Stimulated activated CD8-positive, alpha-beta memory T cell treated with anti-CD3 and anti-CD28 coated beads, Interleukin-15, amount 100 ng/mL, for 1 hour (primary cell): ENCODE results near the gene CDH12.
"Not testable (repeated sequence)": the region's sequence is repeated elsewhere in the genome, so short reads cannot be mapped to it uniquely, and the experiment has no call there.

Experiments
- DNase-seq: peaks from one replicate; pipeline ENCODE4 v3.0.0-alpha.2; 2020; ENCODE audit warnings: low read depth

Gene CDH12

DNA sequence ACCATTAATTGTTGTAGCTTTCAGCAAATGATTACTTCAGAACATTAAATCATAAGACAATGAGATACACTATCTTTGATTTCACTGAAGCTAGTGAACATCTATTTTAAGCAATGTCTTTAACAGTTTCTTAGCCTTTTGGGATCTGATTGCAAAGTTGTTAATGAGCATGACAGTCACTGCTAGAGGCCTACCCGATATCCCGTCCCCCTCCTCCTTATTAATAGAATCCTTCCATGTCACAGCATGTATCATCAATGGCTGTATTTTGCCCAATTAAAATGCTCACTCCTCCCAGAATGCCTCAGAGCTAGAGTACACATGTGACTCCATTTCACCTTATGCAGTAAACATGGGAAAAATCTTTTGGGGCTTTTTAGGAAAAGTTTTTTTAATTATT lies 852.0 kb downstream of the CDH12 start:
- DNase-seq, result not testable (repeated sequence)

GRCh38 chr5:21985799-21986198 lies 867.3 kb downstream of the CDH12 start:
- DNase-seq, result not testable (repeated sequence)

DNA sequence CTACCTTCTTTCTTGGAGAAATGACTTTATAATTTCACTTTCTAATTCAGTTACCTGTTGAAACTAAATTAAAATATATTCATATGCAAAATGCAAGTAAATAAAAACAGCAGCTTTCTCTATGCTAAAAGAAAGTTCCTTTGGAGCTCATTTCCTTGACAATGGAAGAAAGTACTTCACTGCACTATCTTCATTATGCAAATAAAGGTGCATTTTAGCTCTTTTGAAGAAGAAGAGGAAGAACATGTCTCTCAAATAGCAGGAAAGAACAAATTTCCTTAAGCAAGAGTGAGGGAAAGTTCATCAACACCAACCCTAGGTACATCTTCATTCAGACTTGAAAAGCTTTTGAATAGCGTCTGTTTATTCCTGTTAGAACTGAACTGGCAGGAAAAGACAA lies 901.6 kb downstream of the CDH12 start:
- not testable (repeated sequence) for DNase-seq

DNA sequence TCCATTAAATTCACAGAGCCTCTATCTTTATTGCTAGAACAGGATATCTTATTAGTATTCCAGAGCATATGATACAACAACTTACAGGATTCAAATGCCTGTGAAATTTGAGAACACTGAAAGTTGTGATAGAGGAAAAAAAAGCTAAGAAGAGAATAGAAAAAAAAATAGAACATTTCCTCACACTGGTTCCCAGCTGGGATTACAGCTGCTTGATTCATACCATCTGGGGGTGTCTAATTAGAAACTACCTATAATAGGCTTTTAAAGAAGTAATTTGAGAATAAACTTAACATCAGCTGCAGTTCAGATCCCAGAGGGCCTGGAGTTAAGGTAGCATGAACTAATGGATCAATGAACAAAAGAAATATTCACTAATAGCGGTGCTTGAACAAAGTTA lies 922.0 kb downstream of the CDH12 start:
- DNase-seq, result no peak

DNA sequence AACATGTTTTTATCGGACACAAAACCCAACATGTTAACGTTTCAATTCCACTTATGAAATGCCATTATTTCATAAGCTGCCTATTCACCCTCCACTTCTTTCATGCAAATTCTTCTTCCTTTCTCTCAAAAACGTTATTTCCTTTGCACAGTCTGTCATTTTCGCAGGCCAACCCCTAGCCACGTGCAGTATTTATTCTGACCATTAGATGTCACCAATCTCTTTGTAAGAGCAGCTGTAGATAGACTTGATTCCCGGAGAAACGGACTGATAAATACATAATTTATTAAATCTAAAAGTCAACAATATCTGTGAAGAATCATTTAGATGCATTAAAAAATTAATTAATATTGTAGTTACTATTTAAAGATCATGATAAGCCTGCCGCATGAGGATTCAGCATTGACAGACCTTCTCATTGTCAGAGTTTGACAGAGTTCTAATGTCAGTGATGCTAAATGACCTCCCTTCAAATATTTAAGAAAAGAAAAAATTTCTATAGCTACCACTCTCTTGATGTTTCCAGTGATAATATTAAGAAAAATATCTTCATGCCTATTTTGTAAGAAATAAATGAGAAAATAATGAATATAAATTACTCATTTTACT lies 933.6 kb downstream of the CDH12 start:
- DNase-seq, result no peak

DNA sequence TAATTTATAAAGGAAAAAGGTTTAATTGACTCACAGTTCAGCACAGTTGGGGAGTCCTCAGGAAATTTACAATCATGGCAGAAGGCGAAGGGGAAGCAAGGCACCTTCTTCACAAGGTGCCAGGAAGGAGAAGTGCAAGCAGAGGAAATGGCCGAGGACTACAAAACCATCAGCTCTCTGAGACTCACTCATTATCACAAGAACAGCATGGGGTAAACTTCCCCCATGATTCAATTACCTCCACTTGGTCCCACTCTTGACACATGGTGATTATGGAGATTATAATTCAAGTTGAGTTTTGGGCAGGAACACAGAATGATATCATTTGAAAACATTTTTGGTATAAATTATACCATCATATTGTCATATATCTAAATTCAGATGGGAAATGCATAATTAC lies 934.7 kb downstream of the CDH12 start:
- no peak for DNase-seq

GRCh38 chr5:21910731-21911130 lies 942.4 kb downstream of the CDH12 start:
- DNase-seq, result no peak

GRCh38 chr5:21895766-21896350 lies 957.3 kb downstream of the CDH12 start:
- no peak for DNase-seq

DNA sequence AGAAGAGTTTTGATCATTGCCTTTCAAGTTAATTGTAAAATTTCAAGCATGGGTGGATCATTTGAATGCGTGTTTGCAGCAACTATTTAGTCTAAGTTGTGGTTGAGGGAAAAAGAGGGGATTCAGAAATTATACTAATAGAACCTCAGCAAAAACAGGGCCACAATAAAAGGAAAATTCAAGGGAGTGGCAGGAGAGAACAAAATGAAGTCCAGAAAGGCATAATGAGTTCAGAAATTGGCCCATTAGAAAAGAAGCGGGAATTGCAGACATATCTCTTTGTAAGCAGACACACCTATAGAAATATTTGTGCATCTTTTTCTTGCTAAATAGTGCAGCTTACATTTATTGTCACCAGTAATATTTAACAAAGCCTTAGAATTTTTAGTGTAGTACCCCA lies 960.0 kb downstream of the CDH12 start:
- DNase-seq, result no peak

DNA sequence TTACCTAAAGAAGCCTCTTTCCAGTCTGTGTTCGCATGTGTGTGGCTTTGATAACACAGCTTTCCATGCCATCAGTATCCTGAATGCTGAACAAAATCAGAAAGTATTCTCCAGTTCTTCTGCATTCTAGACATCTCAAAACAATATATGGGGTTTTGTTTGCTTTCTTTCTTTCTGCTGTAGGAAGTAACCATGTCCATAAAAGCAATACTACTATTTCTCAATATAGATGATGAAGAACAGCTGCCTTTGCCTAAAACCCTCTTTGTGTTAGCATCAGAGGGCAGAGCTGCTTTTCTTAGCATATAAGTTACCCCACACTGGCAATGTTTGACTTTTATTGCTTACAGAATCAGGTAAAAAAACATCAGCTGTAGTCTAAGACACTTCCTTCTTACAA lies 963.6 kb downstream of the CDH12 start:
- DNase-seq, result no peak

DNA sequence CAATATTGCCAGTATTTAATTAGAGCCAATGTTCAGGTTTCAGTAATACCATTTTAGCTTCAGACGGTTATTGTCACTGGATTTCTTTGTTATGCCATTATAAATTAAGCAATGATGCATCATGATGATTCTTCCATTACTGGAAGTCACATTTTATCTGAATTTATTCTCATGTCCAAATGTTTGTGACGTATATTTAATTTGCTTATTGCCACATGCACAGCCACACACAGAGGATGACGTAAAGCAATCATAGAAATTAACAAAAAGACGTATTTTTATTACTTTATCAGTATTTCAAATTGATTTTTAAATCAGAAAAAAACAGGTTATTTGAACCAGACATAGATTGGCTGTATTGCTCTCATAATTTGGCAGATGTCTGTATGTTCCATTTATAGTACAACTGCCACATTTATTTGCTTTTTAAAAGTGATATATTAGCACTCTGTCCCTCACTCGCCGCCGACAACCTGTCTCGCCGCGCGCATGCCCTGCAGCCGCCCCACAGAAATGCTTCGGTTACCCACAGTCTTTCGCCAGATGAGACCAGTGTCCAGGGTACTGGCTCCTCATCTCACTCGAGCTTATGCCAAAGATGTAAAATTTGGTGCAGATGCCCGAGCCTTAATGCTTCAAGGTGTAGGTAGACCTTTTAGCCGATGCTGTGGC lies 970.9 kb downstream of the CDH12 start:
- DNase-seq, result no peak

- DNase-seq, result no peak
These were observed 973.0 kb downstream of the CDH12 start for GRCh38 chr5:21880164-21880563.

- no peak for DNase-seq
These were observed 990.2 kb downstream of the CDH12 start for GRCh38 chr5:21862986-21863385.

DNA sequence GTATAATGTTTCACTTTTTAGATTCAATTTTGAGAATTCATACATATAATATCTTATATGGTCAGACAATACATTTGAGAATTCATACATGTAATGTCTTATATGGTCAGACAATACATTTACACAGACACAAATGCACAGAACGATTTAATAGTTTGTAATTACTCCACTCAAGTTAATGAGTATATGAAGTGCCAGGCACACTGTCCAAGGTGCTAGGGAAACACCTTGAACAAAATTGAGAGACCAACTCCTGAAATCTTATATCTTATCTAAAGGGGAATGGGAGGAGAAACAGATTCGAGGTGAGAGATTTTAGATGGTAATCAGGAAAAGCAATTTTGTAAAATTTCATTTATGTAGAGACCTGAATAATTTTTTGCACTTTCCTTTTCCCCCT lies 994.7 kb downstream of the CDH12 start:
- DNase-seq, result no peak

- DNase-seq, result no peak
These were observed 996.2 kb downstream of the CDH12 start for GRCh38 chr5:21856987-21857386.

DNA sequence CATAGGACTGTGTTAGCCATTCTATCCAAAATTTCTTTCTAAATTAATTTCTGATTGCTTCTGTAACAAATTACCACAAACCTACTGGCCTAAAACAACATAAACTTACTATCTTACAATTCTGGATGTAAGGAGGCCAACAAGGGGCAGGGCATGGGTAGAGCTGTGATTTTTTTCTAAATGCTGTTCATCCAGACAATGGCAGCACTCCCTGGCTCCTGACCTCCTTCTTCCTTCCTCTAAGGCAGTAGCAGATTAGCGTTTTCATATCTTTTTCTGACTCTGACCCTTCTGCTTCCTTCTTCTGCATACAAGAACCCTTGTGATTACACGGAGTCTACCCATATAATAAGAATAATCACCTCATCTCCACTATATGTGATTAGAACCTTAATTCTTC lies 1005.8 kb downstream of the CDH12 start:
- DNase-seq, result no peak

DNA sequence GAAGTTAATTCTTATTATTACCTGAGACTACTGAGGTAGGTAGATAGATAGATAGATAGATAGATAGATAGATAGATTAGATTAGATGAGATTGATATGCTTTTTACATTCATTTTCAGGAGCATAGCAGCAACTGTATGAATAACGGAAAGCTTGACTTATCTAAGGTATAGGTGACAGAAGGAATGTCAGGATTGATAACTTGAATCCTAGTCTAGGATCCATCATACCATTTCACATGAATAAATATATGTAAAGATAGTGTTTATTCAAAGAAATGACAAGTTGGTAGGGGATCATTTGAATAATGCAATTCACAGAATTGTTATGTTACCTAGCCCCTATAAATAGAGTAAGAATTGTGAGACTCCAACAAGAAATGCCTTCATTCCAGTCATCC lies 1008.2 kb downstream of the CDH12 start:
- no peak for DNase-seq

- no peak for DNase-seq
These were observed 1018.3 kb downstream of the CDH12 start for GRCh38 chr5:21834863-21835262.

- DNase-seq, result no peak
These were observed 1021.9 kb downstream of the CDH12 start for GRCh38 chr5:21831145-21831787.

DNA sequence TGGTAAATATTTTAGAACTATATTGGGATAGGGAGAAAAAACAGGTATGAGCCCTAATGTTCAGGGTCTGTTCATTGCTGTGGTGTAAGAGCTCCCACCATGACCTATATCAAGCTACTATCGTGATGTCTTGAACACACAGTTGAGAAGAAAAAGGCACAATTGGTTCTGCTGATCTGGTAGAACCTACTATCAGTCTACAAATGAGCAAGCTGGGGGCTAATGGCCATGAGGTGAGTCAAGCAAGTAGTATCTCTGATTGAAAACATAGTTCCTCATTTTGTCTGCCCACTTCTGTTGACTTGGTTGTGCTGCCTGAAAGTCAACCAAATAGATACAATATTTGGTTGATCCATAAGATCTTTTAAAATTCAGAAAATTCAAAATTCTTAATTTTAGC lies 1026.3 kb downstream of the CDH12 start:
- DNase-seq, result no peak

- DNase-seq, result no peak
These were observed 1029.6 kb downstream of the CDH12 start for GRCh38 chr5:21823588-21823987.

- DNase-seq, result no peak
These were observed 1030.0 kb downstream of the CDH12 start for GRCh38 chr5:21823076-21823574.

DNA sequence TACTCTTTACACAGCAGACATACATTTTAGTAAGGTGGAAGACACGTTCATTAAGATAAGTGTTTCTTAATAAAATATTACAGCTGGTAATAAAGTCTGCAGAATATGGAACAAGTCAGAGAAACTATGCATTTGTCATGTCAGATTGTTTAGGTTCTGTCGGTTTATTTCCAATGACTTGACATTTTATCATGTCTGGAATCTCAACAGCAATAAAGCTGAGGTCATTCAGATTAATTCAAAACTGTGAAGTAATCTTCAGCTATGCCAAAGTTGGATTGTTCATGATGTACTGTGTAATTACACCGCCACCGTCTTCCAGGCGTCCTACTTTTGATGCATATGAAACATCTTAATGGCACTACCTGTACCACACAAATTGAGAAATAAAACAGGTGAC lies 1032.6 kb downstream of the CDH12 start:
- DNase-seq, result no peak
